ENCODE results near the gene CEBPG. TPM values are rescaled to one million over a fixed set of nuclear protein-coding genes. Genes with fewer than 3 reads are reported as not detected.

Gene CEBPG
- total and polyA plus RNA-seq, 2 donors (not counting 1 experiment from before 2014, with no cell fraction given) = 13.7 to 66.7 TPM

DNA sequence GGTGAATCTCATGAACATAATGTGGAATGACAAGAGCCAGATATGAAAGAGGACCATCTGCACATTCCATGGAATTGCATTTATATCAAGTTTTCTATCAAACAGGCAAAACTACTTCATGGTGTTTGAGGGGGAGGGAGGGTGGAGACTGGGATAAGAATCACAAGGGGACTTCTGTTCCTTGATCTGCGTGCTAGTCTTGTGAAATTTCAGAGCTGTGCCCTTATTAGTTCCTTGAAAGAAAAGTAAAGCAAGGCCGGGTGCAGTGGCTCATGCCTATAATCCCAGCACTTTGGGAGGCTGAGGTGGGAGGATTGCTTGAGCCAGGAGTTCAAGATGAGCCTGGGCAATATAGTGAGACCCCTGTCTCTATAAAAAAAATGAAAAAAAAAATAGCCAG lies 30.2 kb upstream of the CEBPG start:
- H4K20me1 ChIP-seq (ENCODE audit: control insufficient read depth, extremely low read depth, insufficient read depth, low read length) = peaks cover 2% of the 10 kb centered on the region
- DNase-seq (ENCODE audit: low read depth in 2 of 2) = no peak
- no peaks in the 10 kb centered on the region for H3K4me1 ChIP-seq (ENCODE audit: control insufficient read depth, extremely low read depth, insufficient read depth, low read length)
- no peak overlapping the region for H3K9ac ChIP-seq (ENCODE audit: insufficient read depth, low read length)
- H3K4me2 ChIP-seq (ENCODE audit: extremely low read depth, insufficient read depth, low read length) = no peak overlapping the region
- no peak for TF ChIP-seq EZH2 (IDR thresholded peaks at IDR 0.05; ENCODE audit: low read length, missing control alignments)
- TF ChIP-seq, protein P1, sequence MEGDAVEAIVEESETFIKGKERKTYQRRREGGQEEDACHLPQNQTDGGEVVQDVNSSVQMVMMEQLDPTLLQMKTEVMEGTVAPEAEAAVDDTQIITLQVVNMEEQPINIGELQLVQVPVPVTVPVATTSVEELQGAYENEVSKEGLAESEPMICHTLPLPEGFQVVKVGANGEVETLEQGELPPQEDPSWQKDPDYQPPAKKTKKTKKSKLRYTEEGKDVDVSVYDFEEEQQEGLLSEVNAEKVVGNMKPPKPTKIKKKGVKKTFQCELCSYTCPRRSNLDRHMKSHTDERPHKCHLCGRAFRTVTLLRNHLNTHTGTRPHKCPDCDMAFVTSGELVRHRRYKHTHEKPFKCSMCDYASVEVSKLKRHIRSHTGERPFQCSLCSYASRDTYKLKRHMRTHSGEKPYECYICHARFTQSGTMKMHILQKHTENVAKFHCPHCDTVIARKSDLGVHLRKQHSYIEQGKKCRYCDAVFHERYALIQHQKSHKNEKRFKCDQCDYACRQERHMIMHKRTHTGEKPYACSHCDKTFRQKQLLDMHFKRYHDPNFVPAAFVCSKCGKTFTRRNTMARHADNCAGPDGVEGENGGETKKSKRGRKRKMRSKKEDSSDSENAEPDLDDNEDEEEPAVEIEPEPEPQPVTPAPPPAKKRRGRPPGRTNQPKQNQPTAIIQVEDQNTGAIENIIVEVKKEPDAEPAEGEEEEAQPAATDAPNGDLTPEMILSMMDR (conservative IDR thresholded peaks at IDR 0.05 in 1 of 2, IDR thresholded peaks at IDR 0.05 in 1 of 2; ENCODE audit: low read depth in 1 of 2, low read length in 2 of 2) = no peak
- no peaks in the 10 kb centered on the region for H3K36me3 ChIP-seq (ENCODE audit: control insufficient read depth, insufficient read depth, low read length)
- H3K9me3 ChIP-seq (ENCODE audit: control insufficient read depth, insufficient read depth, low read depth, low read length) = no peaks in the 10 kb centered on the region
- no peak overlapping the region for H2AFZ ChIP-seq (ENCODE audit: low read length)
- H3K79me2 ChIP-seq (ENCODE audit: control insufficient read depth, insufficient read depth, low read length) = no peaks in the 10 kb centered on the region
- H3K27me3 ChIP-seq (ENCODE audit: control insufficient read depth, insufficient read depth, low read length) = peaks cover 14% of the 10 kb centered on the region
- H3K27ac ChIP-seq (ENCODE audit: insufficient read depth, low read length) = no peak overlapping the region
- no peak overlapping the region for H3K4me3 ChIP-seq (replicated peaks in 1 of 4; ENCODE audit: control extremely low read depth in 1 of 4, insufficient read depth in 1 of 4, low read depth in 3 of 4, low read length in 4 of 4)

DNA sequence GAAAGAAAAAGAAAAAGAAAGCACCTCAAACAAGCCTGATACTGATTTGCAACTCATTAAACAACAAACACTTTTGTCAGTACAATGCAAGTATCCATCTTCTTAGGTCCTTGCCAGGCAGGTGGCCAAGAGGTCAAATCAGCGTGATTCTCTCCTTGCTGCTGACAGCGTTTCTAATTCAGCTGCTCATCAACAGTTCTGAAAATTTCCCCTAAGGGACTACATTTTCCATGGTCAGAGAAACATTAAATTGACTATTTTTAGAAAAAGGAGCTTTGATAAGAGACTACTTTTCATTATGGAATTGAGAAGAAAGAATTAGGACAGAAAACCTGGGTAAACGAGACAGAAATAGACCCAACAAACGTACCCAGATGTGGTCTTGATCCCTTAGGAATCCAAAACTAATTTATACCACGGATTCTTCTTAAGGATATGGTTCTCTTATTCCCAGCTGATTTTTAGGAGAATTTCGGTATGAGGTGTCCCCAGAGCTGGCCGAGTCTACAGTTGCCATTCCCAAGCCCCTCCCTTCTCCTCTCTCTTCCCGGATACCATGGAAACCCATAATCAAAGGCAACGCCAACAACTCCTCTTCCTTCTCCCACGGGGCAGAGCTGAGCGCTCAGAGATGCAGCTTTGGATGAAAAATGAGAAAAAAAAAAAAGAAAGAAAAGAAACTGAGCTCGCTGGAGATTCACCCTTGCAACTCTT lies 29.5 kb upstream of the CEBPG start:
- no peaks in the 10 kb centered on the region for H3K4me1 ChIP-seq (ENCODE audit: control insufficient read depth, extremely low read depth, insufficient read depth, low read length)
- no peak overlapping the region for H3K4me3 ChIP-seq (replicated peaks in 1 of 4; ENCODE audit: control extremely low read depth in 1 of 4, insufficient read depth in 1 of 4, low read depth in 3 of 4, low read length in 4 of 4)
- H3K9me3 ChIP-seq (ENCODE audit: control insufficient read depth, insufficient read depth, low read depth, low read length) = no peaks in the 10 kb centered on the region
- DNase-seq (ENCODE audit: low read depth in 2 of 2) = no peak
- H3K9ac ChIP-seq (ENCODE audit: insufficient read depth, low read length) = no peak overlapping the region
- no peaks in the 10 kb centered on the region for H3K36me3 ChIP-seq (ENCODE audit: control insufficient read depth, insufficient read depth, low read length)
- no peak overlapping the region for H3K27ac ChIP-seq (ENCODE audit: insufficient read depth, low read length)
- H3K27me3 ChIP-seq (ENCODE audit: control insufficient read depth, insufficient read depth, low read length) = peaks cover 14% of the 10 kb centered on the region
- H3K79me2 ChIP-seq (ENCODE audit: control insufficient read depth, insufficient read depth, low read length) = no peaks in the 10 kb centered on the region
- H3K4me2 ChIP-seq (ENCODE audit: extremely low read depth, insufficient read depth, low read length) = no peak overlapping the region
- no peak overlapping the region for H2AFZ ChIP-seq (ENCODE audit: low read length)
- no peak for TF ChIP-seq EZH2 (IDR thresholded peaks at IDR 0.05; ENCODE audit: low read length, missing control alignments)
- TF ChIP-seq, protein P1 (conservative IDR thresholded peaks at IDR 0.05 in 1 of 2, IDR thresholded peaks at IDR 0.05 in 1 of 2; ENCODE audit: low read depth in 1 of 2, low read length in 2 of 2) = no peak
- peaks cover 2% of the 10 kb centered on the region for H4K20me1 ChIP-seq (ENCODE audit: control insufficient read depth, extremely low read depth, insufficient read depth, low read length)

DNA sequence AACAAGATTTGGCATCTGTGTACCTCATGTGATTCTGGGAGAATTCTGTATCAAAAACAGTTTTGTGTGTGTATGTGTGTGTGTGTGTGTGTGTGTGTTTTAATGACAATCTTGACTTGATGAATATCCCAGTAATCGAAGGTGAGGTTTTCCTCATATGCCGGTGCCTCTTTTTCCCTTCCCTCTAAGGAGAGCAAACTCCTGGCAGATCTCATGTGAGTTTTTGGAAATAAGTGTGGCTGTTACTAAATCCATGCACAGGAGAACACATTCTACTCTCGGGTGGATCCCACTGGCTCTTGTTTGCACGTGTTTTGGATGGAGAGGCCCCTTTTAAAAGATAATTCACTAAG lies 29.0 kb upstream of the CEBPG start:
- no peak overlapping the region for H2AFZ ChIP-seq (ENCODE audit: low read length)
- H3K27me3 ChIP-seq (ENCODE audit: control insufficient read depth, insufficient read depth, low read length) = peaks cover 14% of the 10 kb centered on the region
- TF ChIP-seq, protein P1 (conservative IDR thresholded peaks at IDR 0.05 in 1 of 2, IDR thresholded peaks at IDR 0.05 in 1 of 2; ENCODE audit: low read depth in 1 of 2, low read length in 2 of 2) = no peak
- no peak for TF ChIP-seq EZH2 (IDR thresholded peaks at IDR 0.05; ENCODE audit: low read length, missing control alignments)
- no peak overlapping the region for H3K27ac ChIP-seq (ENCODE audit: insufficient read depth, low read length)
- H3K36me3 ChIP-seq (ENCODE audit: control insufficient read depth, insufficient read depth, low read length) = no peaks in the 10 kb centered on the region
- no peak overlapping the region for H3K9ac ChIP-seq (ENCODE audit: insufficient read depth, low read length)
- H3K79me2 ChIP-seq (ENCODE audit: control insufficient read depth, insufficient read depth, low read length) = no peaks in the 10 kb centered on the region
- DNase-seq (ENCODE audit: low read depth in 2 of 2) = no peak
- H3K4me1 ChIP-seq (ENCODE audit: control insufficient read depth, extremely low read depth, insufficient read depth, low read length) = no peaks in the 10 kb centered on the region
- H3K4me2 ChIP-seq (ENCODE audit: extremely low read depth, insufficient read depth, low read length) = no peak overlapping the region
- no peaks in the 10 kb centered on the region for H3K9me3 ChIP-seq (ENCODE audit: control insufficient read depth, insufficient read depth, low read depth, low read length)
- no peak overlapping the region for H3K4me3 ChIP-seq (replicated peaks in 1 of 4; ENCODE audit: control extremely low read depth in 1 of 4, insufficient read depth in 1 of 4, low read depth in 3 of 4, low read length in 4 of 4)
- peaks cover 2% of the 10 kb centered on the region for H4K20me1 ChIP-seq (ENCODE audit: control insufficient read depth, extremely low read depth, insufficient read depth, low read length)

Data from fibroblast of lung (primary cell).